K562 (cell line): ENCODE data around the gene PTTG1IP. TPM values are rescaled to one million over a fixed set of nuclear protein-coding genes. Genes with fewer than 3 reads are reported as not detected.

Experiments used
- ATF1 ChIP-seq, 2 experiments: fragments of 450-650 bp in 1 of 2; IDR thresholded peaks; 2 replicates each; pipeline ENCODE4 v1.6.1; 2016; ENCODE audit warnings: missing compliant biosample characterization in 1 of 2, missing genetic modification characterization in 1 of 2
- BACH1 ChIP-seq: fragments of 200-800 bp; sonication (Bioruptor generic); IDR thresholded peaks from 2 replicates; pipeline ENCODE4 v1.6.1; 2016; ENCODE audit warnings: missing genetic modification characterization, missing compliant biosample characterization
- CHCHD3 ChIP-seq: fragments of 250-450 bp; sonication (Bioruptor Pico); IDR thresholded peaks from 2 replicates; pipeline ENCODE4 v2.1.2; 2022; ENCODE audit warnings: mild to moderate bottlenecking
- CREM ChIP-seq: IDR thresholded peaks from 2 replicates; pipeline ENCODE4 v1.6.1; 2014; ENCODE audit warnings: antibody characterized with exemption, low read depth
- HBP1 ChIP-seq: fragments of 450-650 bp; formaldehyde crosslinking; IDR thresholded peaks from 2 replicates; pipeline ENCODE4 v1.4.0; 2022; ENCODE audit warnings: missing genetic modification characterization
- HDAC3 ChIP-seq: fragments of 450-650 bp; IDR thresholded peaks from 2 replicates; pipeline ENCODE4 v1.6.1; 2018; ENCODE audit warnings: borderline replicate concordance, mild to moderate bottlenecking, moderate library complexity; ENCODE audit not compliant: partially characterized antibody
- HNRNPUL1 ChIP-seq: fragments of 200-400 bp; formaldehyde crosslinking; IDR thresholded peaks from 2 replicates; pipeline ENCODE4 v1.6.1; 2017; ENCODE audit warnings: low read length
- HOMEZ ChIP-seq: fragments of 250-450 bp; sonication (Bioruptor Pico); IDR thresholded peaks from 2 replicates; pipeline ENCODE4 v1.4.0; 2020; ENCODE audit warnings: mild to moderate bottlenecking, moderate library complexity
- LCOR ChIP-seq: sonication (generic); formaldehyde crosslinking; IDR thresholded peaks from 2 replicates; pipeline ENCODE4 v1.8.0; 2022; ENCODE audit warnings: mild to moderate bottlenecking, missing genetic modification reagents
- MITF ChIP-seq: IDR thresholded peaks from 2 replicates; pipeline ENCODE4 v1.6.1; 2014; ENCODE audit warnings: antibody characterized with exemption
- RHOXF2B ChIP-seq: fragments of 250-450 bp; sonication (Bioruptor Pico); conservative IDR thresholded peaks from 2 replicates; pipeline ENCODE4 v1.5.1; 2021
- TARDBP ChIP-seq: fragments of 450-650 bp; IDR thresholded peaks from 2 replicates; pipeline ENCODE4 v1.6.1; 2016
- ZNF76 ChIP-seq: fragments of 250-450 bp; sonication (Bioruptor Pico); IDR thresholded peaks from 2 replicates; pipeline ENCODE4 v1.4.0; 2020; ENCODE audit warnings: mild to moderate bottlenecking, moderate library complexity, borderline replicate concordance
- polyA plus RNA-seq, 8 experiments: library from polyadenylated mRNA; depleted of rRNA in 4 of 8; stranded (reverse) in 5 of 8; unstranded in 3 of 8; fragments of >200 nt; fragmentation: Nextera tagmentation in 2 of 8; fragmentation: Illumina TruSeq in 1 of 8; extraction: Ambion mirVana in 2 of 8; extraction: Trizol in 1 of 8; gene quantifications; 2 replicates each; pipeline versions ENCODE4 v1.2.1 to v1.2.3, GENCODE V29; 2011 to 2014; ENCODE audit warnings: inconsistent platforms in 1 of 8, missing spikeins in 1 of 8
- total RNA-seq, 7 experiments: library from RNA; depleted of rRNA in 6 of 7; stranded (reverse); fragments of >200 nt in 6 of 7; fragmentation: Illumina TruSeq in 2 of 7; extraction: Trizol in 2 of 7; gene quantifications; 2 replicates each; pipeline versions ENCODE4 v1.2.1 to v1.2.3, GENCODE V29; 2011 to 2021; ENCODE audit warnings: low replicate concordance in 1 of 7
- TF ChIP-seq, protein P1 (sequence below): sonication (generic); formaldehyde crosslinking; IDR thresholded peaks from 2 replicates; pipeline ENCODE4 v1.8.0; 2022; ENCODE audit warnings: mild to moderate bottlenecking, missing genetic modification reagents, borderline replicate concordance
- TF ChIP-seq, protein P2 (sequence below), 2 experiments: fragments of 450-650 bp; IDR thresholded peaks; 2 replicates each; pipeline ENCODE4 v1.6.1; 2016
- TF ChIP-seq, protein P3 (sequence below): fragments of 450-650 bp; formaldehyde crosslinking; IDR thresholded peaks from 2 replicates; pipeline ENCODE4 v1.4.0; 2022; ENCODE audit warnings: mild to moderate bottlenecking, moderate library complexity

PTTG1IP gene
- total and polyA plus RNA-seq, 9 of the 15 experiments (the other 6 are each of a cell fraction or from before 2014, with no cell fraction given): 5.0 to 99.3 (median 82.4) TPM

GRCh38 chr21:44878053-44878982 lies 4.8 kb upstream of the PTTG1IP start (continued):
- TF ChIP-seq RHOXF2B (CRISPR knock-in tag): no peak
- TF ChIP-seq BACH1: peak; percentile 70
- TF ChIP-seq HNRNPUL1: no peak
- no peak for TF ChIP-seq HOMEZ
- TF ChIP-seq, protein P1, sequence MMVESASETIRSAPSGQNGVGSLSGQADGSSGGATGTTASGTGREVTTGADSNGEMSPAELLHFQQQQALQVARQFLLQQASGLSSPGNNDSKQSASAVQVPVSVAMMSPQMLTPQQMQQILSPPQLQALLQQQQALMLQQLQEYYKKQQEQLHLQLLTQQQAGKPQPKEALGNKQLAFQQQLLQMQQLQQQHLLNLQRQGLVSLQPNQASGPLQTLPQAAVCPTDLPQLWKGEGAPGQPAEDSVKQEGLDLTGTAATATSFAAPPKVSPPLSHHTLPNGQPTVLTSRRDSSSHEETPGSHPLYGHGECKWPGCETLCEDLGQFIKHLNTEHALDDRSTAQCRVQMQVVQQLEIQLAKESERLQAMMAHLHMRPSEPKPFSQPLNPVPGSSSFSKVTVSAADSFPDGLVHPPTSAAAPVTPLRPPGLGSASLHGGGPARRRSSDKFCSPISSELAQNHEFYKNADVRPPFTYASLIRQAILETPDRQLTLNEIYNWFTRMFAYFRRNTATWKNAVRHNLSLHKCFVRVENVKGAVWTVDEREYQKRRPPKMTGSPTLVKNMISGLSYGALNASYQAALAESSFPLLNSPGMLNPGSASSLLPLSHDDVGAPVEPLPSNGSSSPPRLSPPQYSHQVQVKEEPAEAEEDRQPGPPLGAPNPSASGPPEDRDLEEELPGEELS (CRISPR knock-in tag): no peak
- TF ChIP-seq CREM: no peak
- no peak for TF ChIP-seq CHCHD3 (CRISPR knock-in tag)
- no peak for TF ChIP-seq LCOR
- TF ChIP-seq, protein P2, sequence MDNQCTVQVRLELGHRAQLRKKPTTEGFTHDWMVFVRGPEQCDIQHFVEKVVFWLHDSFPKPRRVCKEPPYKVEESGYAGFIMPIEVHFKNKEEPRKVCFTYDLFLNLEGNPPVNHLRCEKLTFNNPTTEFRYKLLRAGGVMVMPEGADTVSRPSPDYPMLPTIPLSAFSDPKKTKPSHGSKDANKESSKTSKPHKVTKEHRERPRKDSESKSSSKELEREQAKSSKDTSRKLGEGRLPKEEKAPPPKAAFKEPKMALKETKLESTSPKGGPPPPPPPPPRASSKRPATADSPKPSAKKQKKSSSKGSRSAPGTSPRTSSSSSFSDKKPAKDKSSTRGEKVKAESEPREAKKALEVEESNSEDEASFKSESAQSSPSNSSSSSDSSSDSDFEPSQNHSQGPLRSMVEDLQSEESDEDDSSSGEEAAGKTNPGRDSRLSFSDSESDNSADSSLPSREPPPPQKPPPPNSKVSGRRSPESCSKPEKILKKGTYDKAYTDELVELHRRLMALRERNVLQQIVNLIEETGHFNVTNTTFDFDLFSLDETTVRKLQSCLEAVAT (IDR thresholded peaks at IDR 0.05): peak in 1 of 2 experiments; percentile 37; a peak in 1 of 4 replicates
- no peak for TF ChIP-seq ZNF76 (CRISPR knock-in tag)
- TF ChIP-seq, protein P3, sequence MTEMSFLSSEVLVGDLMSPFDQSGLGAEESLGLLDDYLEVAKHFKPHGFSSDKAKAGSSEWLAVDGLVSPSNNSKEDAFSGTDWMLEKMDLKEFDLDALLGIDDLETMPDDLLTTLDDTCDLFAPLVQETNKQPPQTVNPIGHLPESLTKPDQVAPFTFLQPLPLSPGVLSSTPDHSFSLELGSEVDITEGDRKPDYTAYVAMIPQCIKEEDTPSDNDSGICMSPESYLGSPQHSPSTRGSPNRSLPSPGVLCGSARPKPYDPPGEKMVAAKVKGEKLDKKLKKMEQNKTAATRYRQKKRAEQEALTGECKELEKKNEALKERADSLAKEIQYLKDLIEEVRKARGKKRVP: peak; percentile 87
- no peak for TF ChIP-seq TARDBP
- TF ChIP-seq MITF: no peak
- TF ChIP-seq HBP1 (CRISPR knock-in tag): no peak
- TF ChIP-seq ATF1 (CRISPR knock-in tag; IDR thresholded peaks at IDR 0.05): no peak
- peak; percentile 38; the same call in 1 of the 2 replicates for TF ChIP-seq ATF1 (tag; IDR thresholded peaks at IDR 0.05)
- TF ChIP-seq HDAC3: no peak
